GM23338 (cell line): Measurements from ENCODE around the gene MRPS6. TPM values are rescaled to one million over a fixed set of nuclear protein-coding genes. Genes with fewer than 3 reads are reported as not detected.

Source experiments
- ATAC-seq: fragments of 200-7000 bp; cut with Tn5 transposase; 3 replicates; pipeline ENCODE4 v1.9.1; 2020
- DNase-seq: peaks from one replicate; pipeline ENCODE4 v3.0.0-alpha.2; 2015; ENCODE audit warnings: low spot score
- H2AFZ ChIP-seq: fragments of 200-600 bp; sonication (generic); 2 replicates; pipeline ENCODE4 v1.8.0; 2016; ENCODE audit warnings: antibody characterized with exemption, mild to moderate bottlenecking, moderate library complexity
- H3F3A ChIP-seq: fragments of 200-600 bp; sonication (generic); replicated peaks from 2 replicates; pipeline ENCODE4 v1.8.0; 2017; ENCODE audit warnings: antibody characterized with exemption, mixed run types, low read depth
- H3K27ac ChIP-seq: fragments of 200-600 bp; sonication (generic); 2 replicates; pipeline ENCODE4 v1.6.1; 2016; ENCODE audit warnings: low read depth
- H3K27me3 ChIP-seq: fragments of 200-600 bp; sonication (generic); 2 replicates; pipeline ENCODE4 v1.8.0; 2016; ENCODE audit warnings: mild to moderate bottlenecking, mixed run types, moderate library complexity; ENCODE audit not compliant: insufficient read depth
- H3K36me3 ChIP-seq: fragments of 200-600 bp; sonication (generic); 2 replicates; pipeline ENCODE4 v1.8.0; 2016; ENCODE audit warnings: mild to moderate bottlenecking; ENCODE audit not compliant: insufficient read depth
- H3K4me1 ChIP-seq: fragments of 200-600 bp; sonication (generic); 2 replicates; pipeline ENCODE4 v1.8.0; 2016; ENCODE audit warnings: mild to moderate bottlenecking, moderate library complexity; ENCODE audit not compliant: insufficient read depth
- H3K4me2 ChIP-seq: fragments of 200-600 bp; sonication (generic); 2 replicates; pipeline ENCODE4 v1.7.1; 2017; ENCODE audit warnings: mixed run types
- H3K4me3 ChIP-seq: fragments of 200-600 bp; sonication (generic); 2 replicates; pipeline ENCODE4 v1.6.1; 2016; ENCODE audit warnings: mixed run types
- H3K79me2 ChIP-seq: fragments of 200-600 bp; sonication (generic); replicated peaks from 2 replicates; pipeline ENCODE4 v1.8.0; 2017; ENCODE audit warnings: mild to moderate bottlenecking; ENCODE audit not compliant: insufficient read depth
- H3K9me2 ChIP-seq: fragments of 200-600 bp; sonication (generic); 2 replicates; pipeline ENCODE4 v1.8.0; 2017; ENCODE audit not compliant: insufficient read depth
- H4K20me1 ChIP-seq: fragments of 200-600 bp; sonication (generic); replicated peaks from 2 replicates; pipeline ENCODE4 v1.8.0; 2017; ENCODE audit warnings: mild to moderate bottlenecking; ENCODE audit not compliant: insufficient read depth
- H3K27ac Mint-ChIP-seq: 2 replicates; pipeline ENCODE4 v1.8.0; 2020; ENCODE audit warnings: inconsistent platforms, mild to moderate bottlenecking, moderate library complexity, mixed read lengths
- H3K27me3 Mint-ChIP-seq: 3 replicates; pipeline ENCODE4 v1.8.0; 2022; ENCODE audit warnings: low read depth, mild to moderate bottlenecking, moderate library complexity, mixed read lengths, inconsistent platforms; ENCODE audit not compliant: insufficient read depth, poor library complexity
- H3K36me3 Mint-ChIP-seq: 3 replicates; pipeline ENCODE4 v1.8.0; 2021; ENCODE audit warnings: low read depth, mild to moderate bottlenecking, inconsistent platforms, moderate library complexity, mixed read lengths
- H3K4me1 Mint-ChIP-seq: 3 replicates; pipeline ENCODE4 v1.8.0; 2020; ENCODE audit warnings: mild to moderate bottlenecking, inconsistent platforms, mixed read lengths
- H3K4me3 Mint-ChIP-seq: 3 replicates; pipeline ENCODE4 v1.8.0; 2021; ENCODE audit warnings: moderate library complexity, mild to moderate bottlenecking, inconsistent platforms, mixed read lengths
- H3K9me3 Mint-ChIP-seq: 3 replicates; pipeline ENCODE4 v1.8.0; 2020; ENCODE audit warnings: moderate library complexity, mild to moderate bottlenecking, inconsistent platforms, mixed read lengths
- CREB1 ChIP-seq: fragments of 250-450 bp; sonication (Bioruptor Pico); IDR thresholded peaks from 2 replicates; pipeline ENCODE4 v1.5.0; 2020; ENCODE audit warnings: low read depth, mild to moderate bottlenecking, moderate library complexity
- EZH2 ChIP-seq: fragments of 200-600 bp; sonication (generic); IDR thresholded peaks from one replicate; pipeline ENCODE4 v1.8.0; 2017; ENCODE audit warnings: antibody characterized with exemption, mild to moderate bottlenecking, low read depth; ENCODE audit not compliant: unreplicated experiment
- EZH2phosphoT487 ChIP-seq: fragments of 200-600 bp; sonication (generic); IDR thresholded peaks from one replicate; pipeline ENCODE4 v1.8.1; 2018; ENCODE audit warnings: antibody characterized with exemption; ENCODE audit not compliant: unreplicated experiment
- JUNB ChIP-seq: IDR thresholded peaks from one replicate; pipeline ENCODE4 v1.6.1; 2016; ENCODE audit warnings: antibody characterized with exemption; ENCODE audit not compliant: unreplicated experiment
- NANOG ChIP-seq: IDR thresholded peaks from 2 replicates; pipeline ENCODE4 v1.6.1; 2016; ENCODE audit warnings: antibody characterized with exemption, borderline replicate concordance
- POLR2AphosphoS5 ChIP-seq: IDR thresholded peaks from 2 replicates; pipeline ENCODE4 v1.6.1; 2016; ENCODE audit warnings: antibody characterized with exemption, low read depth
- STAT1 ChIP-seq: IDR thresholded peaks from one replicate; pipeline ENCODE4 v1.6.1; 2016; ENCODE audit warnings: antibody characterized with exemption; ENCODE audit not compliant: unreplicated experiment
- ZNF114 ChIP-seq: fragments of 250-450 bp; sonication (Bioruptor Pico); IDR thresholded peaks from 2 replicates; pipeline ENCODE4 v1.5.0; 2020; ENCODE audit warnings: mild to moderate bottlenecking, moderate library complexity
- ZNF331 ChIP-seq: fragments of 250-450 bp; sonication (Bioruptor Pico); IDR thresholded peaks from 2 replicates; pipeline ENCODE4 v1.5.0; 2020; ENCODE audit warnings: low read depth, mild to moderate bottlenecking, moderate library complexity
- polyA plus RNA-seq: library from polyadenylated mRNA; unstranded; fragments of >200 nt; fragmentation: Nextera tagmentation; extraction: Ambion mirVana; gene quantifications from 2 replicates; pipeline ENCODE4 v1.2.1, GENCODE V29; 2016
- total RNA-seq: library from RNA; depleted of rRNA; stranded (reverse); fragments of >200 nt; shearing (Covaris generic); gene quantifications from 2 replicates; pipeline ENCODE4 v1.2.3, GENCODE V29; 2014
- TF ChIP-seq, protein P1 (sequence below): IDR thresholded peaks from one replicate; pipeline ENCODE4 v1.6.1; 2018; ENCODE audit warnings: antibody characterized with exemption; ENCODE audit not compliant: unreplicated experiment
- TF ChIP-seq, protein P2 (sequence below), 2 experiments: fragments of 200-600 bp in 1 of 2; sonication (generic) in 1 of 2; conservative IDR thresholded peaks; 2 replicates each; pipeline versions ENCODE4 v1.5.1 to v1.6.1; 2016 to 2017; ENCODE audit warnings: antibody characterized with exemption in 2 of 2, low read depth in 2 of 2, mild to moderate bottlenecking in 2 of 2, moderate library complexity in 1 of 2
- TF ChIP-seq, protein P3 (sequence below): IDR thresholded peaks from 2 replicates; pipeline ENCODE4 v1.6.1; 2016; ENCODE audit warnings: antibody characterized with exemption
- TF ChIP-seq, protein P4 (sequence below): fragments of 250-450 bp; sonication (Bioruptor Pico); IDR thresholded peaks from 2 replicates; pipeline ENCODE4 v1.5.0; 2020; ENCODE audit warnings: mild to moderate bottlenecking, moderate library complexity

MRPS6 gene
- total and polyA plus RNA-seq, 2 experiments from 2014 or later, result 80.5 to 242 TPM

DNA sequence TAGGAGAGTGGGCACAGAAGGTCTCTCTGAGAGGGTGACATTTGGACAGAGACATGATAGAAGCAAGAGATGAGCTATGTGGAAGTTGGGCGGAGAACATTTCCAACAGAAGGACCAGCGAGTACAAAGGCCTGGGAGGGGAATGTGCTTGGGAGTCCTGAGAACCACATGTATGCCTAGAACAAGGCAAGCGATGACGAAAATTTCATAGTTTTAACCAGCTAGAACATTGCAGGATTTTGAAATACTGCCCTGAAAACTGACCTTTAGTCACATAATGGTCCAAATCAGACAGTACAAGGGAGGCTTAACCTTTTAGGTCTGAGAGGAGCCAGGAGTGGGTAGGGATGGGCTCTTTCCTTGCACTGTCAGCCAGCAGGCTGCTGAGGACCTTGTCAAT is 68.0 kb downstream of the MRPS6 start:
- Histone ChIP-seq H3K79me2 (peaks cover 63% of the 10 kb centered on the region), H4K20me1 (peaks cover 14% of the 10 kb centered on the region; the same call in 1 of the 2 replicates), H3K4me3 (no peak overlapping the region), H3F3A (no peaks in the 10 kb centered on the region), H3K4me2 (no peak overlapping the region), H3K4me1 (no peaks in the 10 kb centered on the region), H3K9me2 (no peaks in the 10 kb centered on the region; the same call in 1 of the 2 replicates), H3K27ac (no peak overlapping the region), H2AFZ (no peak overlapping the region), H3K27me3 (no peaks in the 10 kb centered on the region), H3K36me3 (peaks cover 24% of the 10 kb centered on the region)
- Mint-ChIP-seq H3K9me3 (peaks cover 30% of the 10 kb centered on the region), H3K27ac (no peak overlapping the region), H3K4me1 (no peaks in the 10 kb centered on the region), H3K27me3 (peaks cover 3% of the 10 kb centered on the region), H3K36me3 (peaks cover 72% of the 10 kb centered on the region), H3K4me3 (no peak overlapping the region)
- ATAC-seq (no peak), DNase-seq (no peak)
- TF ChIP-seq ZNF114 (no peak), ZNF331 (no peak), JUNB (no peak), POLR2AphosphoS5 (no peak), EZH2 (no peak), NANOG (no peak), STAT1 (no peak), CREB1 (no peak), EZH2phosphoT487 (no peak)
- TF ChIP-seq, protein P1, sequence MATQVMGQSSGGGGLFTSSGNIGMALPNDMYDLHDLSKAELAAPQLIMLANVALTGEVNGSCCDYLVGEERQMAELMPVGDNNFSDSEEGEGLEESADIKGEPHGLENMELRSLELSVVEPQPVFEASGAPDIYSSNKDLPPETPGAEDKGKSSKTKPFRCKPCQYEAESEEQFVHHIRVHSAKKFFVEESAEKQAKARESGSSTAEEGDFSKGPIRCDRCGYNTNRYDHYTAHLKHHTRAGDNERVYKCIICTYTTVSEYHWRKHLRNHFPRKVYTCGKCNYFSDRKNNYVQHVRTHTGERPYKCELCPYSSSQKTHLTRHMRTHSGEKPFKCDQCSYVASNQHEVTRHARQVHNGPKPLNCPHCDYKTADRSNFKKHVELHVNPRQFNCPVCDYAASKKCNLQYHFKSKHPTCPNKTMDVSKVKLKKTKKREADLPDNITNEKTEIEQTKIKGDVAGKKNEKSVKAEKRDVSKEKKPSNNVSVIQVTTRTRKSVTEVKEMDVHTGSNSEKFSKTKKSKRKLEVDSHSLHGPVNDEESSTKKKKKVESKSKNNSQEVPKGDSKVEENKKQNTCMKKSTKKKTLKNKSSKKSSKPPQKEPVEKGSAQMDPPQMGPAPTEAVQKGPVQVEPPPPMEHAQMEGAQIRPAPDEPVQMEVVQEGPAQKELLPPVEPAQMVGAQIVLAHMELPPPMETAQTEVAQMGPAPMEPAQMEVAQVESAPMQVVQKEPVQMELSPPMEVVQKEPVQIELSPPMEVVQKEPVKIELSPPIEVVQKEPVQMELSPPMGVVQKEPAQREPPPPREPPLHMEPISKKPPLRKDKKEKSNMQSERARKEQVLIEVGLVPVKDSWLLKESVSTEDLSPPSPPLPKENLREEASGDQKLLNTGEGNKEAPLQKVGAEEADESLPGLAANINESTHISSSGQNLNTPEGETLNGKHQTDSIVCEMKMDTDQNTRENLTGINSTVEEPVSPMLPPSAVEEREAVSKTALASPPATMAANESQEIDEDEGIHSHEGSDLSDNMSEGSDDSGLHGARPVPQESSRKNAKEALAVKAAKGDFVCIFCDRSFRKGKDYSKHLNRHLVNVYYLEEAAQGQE, result no peak
- TF ChIP-seq, protein P2, sequence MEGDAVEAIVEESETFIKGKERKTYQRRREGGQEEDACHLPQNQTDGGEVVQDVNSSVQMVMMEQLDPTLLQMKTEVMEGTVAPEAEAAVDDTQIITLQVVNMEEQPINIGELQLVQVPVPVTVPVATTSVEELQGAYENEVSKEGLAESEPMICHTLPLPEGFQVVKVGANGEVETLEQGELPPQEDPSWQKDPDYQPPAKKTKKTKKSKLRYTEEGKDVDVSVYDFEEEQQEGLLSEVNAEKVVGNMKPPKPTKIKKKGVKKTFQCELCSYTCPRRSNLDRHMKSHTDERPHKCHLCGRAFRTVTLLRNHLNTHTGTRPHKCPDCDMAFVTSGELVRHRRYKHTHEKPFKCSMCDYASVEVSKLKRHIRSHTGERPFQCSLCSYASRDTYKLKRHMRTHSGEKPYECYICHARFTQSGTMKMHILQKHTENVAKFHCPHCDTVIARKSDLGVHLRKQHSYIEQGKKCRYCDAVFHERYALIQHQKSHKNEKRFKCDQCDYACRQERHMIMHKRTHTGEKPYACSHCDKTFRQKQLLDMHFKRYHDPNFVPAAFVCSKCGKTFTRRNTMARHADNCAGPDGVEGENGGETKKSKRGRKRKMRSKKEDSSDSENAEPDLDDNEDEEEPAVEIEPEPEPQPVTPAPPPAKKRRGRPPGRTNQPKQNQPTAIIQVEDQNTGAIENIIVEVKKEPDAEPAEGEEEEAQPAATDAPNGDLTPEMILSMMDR (conservative IDR thresholded peaks at IDR 0.05; ENCODE audit: low read depth in 2 of 2), result no peak
- TF ChIP-seq, protein P3, sequence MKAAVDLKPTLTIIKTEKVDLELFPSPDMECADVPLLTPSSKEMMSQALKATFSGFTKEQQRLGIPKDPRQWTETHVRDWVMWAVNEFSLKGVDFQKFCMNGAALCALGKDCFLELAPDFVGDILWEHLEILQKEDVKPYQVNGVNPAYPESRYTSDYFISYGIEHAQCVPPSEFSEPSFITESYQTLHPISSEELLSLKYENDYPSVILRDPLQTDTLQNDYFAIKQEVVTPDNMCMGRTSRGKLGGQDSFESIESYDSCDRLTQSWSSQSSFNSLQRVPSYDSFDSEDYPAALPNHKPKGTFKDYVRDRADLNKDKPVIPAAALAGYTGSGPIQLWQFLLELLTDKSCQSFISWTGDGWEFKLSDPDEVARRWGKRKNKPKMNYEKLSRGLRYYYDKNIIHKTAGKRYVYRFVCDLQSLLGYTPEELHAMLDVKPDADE, result no peak
- TF ChIP-seq, protein P4, sequence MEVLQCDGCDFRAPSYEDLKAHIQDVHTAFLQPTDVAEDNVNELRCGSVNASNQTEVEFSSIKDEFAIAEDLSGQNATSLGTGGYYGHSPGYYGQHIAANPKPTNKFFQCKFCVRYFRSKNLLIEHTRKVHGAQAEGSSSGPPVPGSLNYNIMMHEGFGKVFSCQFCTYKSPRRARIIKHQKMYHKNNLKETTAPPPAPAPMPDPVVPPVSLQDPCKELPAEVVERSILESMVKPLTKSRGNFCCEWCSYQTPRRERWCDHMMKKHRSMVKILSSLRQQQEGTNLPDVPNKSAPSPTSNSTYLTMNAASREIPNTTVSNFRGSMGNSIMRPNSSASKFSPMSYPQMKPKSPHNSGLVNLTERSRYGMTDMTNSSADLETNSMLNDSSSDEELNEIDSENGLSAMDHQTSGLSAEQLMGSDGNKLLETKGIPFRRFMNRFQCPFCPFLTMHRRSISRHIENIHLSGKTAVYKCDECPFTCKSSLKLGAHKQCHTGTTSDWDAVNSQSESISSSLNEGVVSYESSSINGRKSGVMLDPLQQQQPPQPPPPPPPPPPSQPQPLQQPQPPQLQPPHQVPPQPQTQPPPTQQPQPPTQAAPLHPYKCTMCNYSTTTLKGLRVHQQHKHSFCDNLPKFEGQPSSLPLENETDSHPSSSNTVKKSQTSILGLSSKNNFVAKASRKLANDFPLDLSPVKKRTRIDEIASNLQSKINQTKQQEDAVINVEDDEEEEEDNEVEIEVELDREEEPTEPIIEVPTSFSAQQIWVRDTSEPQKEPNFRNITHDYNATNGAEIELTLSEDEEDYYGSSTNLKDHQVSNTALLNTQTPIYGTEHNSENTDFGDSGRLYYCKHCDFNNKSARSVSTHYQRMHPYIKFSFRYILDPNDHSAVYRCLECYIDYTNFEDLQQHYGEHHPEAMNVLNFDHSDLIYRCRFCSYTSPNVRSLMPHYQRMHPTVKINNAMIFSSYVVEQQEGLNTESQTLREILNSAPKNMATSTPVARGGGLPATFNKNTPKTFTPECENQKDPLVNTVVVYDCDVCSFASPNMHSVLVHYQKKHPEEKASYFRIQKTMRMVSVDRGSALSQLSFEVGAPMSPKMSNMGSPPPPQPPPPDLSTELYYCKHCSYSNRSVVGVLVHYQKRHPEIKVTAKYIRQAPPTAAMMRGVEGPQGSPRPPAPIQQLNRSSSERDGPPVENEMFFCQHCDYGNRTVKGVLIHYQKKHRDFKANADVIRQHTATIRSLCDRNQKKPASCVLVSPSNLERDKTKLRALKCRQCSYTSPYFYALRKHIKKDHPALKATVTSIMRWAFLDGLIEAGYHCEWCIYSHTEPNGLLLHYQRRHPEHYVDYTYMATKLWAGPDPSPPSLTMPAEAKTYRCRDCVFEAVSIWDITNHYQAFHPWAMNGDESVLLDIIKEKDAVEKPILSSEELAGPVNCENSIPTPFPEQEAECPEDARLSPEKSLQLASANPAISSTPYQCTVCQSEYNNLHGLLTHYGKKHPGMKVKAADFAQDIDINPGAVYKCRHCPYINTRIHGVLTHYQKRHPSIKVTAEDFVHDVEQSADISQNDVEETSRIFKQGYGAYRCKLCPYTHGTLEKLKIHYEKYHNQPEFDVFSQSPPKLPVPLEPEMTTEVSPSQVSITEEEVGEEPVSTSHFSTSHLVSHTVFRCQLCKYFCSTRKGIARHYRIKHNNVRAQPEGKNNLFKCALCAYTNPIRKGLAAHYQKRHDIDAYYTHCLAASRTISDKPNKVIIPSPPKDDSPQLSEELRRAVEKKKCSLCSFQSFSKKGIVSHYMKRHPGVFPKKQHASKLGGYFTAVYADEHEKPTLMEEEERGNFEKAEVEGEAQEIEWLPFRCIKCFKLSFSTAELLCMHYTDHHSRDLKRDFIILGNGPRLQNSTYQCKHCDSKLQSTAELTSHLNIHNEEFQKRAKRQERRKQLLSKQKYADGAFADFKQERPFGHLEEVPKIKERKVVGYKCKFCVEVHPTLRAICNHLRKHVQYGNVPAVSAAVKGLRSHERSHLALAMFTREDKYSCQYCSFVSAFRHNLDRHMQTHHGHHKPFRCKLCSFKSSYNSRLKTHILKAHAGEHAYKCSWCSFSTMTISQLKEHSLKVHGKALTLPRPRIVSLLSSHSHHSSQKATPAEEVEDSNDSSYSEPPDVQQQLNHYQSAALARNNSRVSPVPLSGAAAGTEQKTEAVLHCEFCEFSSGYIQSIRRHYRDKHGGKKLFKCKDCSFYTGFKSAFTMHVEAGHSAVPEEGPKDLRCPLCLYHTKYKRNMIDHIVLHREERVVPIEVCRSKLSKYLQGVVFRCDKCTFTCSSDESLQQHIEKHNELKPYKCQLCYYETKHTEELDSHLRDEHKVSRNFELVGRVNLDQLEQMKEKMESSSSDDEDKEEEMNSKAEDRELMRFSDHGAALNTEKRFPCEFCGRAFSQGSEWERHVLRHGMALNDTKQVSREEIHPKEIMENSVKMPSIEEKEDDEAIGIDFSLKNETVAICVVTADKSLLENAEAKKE (CRISPR knock-in tag), result no peak
